ENCODE results near the gene MLN. TPM values are rescaled to one million over a fixed set of nuclear protein-coding genes. Genes with fewer than 3 reads are reported as not detected.

MLN gene
- polyA plus RNA-seq, 2 of the 4 experiments (the other 2 are of a cell fraction): not detected

GRCh38 chr6:33790910-33791309 is 12.9 kb downstream of the MLN start:
- WGBS (ENCODE audit: missing lambda C conversion rate): 90% methylated on average over 5 of the region's 5 CpGs
- no peaks in the 10 kb centered on the region for H3K9me3 ChIP-seq
- H3K4me1 ChIP-seq: peaks cover 26% of the 10 kb centered on the region
- CTCF ChIA-PET: interaction anchor here (0.6 to 1.9 kb wide), 3 partner anchors 29 to 237 kb away, joined by 3 to 5 read pairs (median 4); no protein-coding TSS in a partner anchor
- H3K4me2 ChIP-seq: no peak overlapping the region
- H3K27ac ChIP-seq: no peak overlapping the region
- POLR2A ChIA-PET: no interaction called here
- FAIRE-seq: no peak
- TF ChIP-seq USF2 (IDR thresholded peaks at IDR 0.05) (no peak), ELK1 (IDR thresholded peaks at IDR 0.05; ENCODE audit: low read depth, low read length) (no peak), EP300 (IDR thresholded peaks at IDR 0.05) (no peak), HMGXB4 (CRISPR knock-in tag; IDR thresholded peaks at IDR 0.05; ENCODE audit: borderline replicate concordance) (no peak), NR3C1 (IDR thresholded peaks at IDR 0.05) (no peak), ZFP36 (IDR thresholded peaks at IDR 0.05; ENCODE audit: borderline replicate concordance, partially characterized antibody) (no peak), GATA3 (IDR thresholded peaks at IDR 0.05; ENCODE audit: borderline replicate concordance) (no peak), KDM5A (IDR thresholded peaks at IDR 0.05) (no peak)
- no peak for ATAC-seq
- no peak overlapping the region for H3K4me3 ChIP-seq
- no peak for DNase-seq (ENCODE audit: low read depth in 1 of 2, low spot score in 1 of 2)

GRCh38 chr6:33790379-33790778 is 13.4 kb downstream of the MLN start:
- ChIA-PET POLR2A (no interaction called here), CTCF (interaction anchor here (1.4 kb wide), 1 partner anchor 29 kb away, joined by 4 read pairs; no protein-coding TSS in a partner anchor)
- Histone ChIP-seq H3K4me3 (no peak overlapping the region), H3K4me1 (peaks cover 27% of the 10 kb centered on the region), H3K4me2 (no peak overlapping the region), H3K9me3 (no peaks in the 10 kb centered on the region), H3K27ac (no peak overlapping the region)
- ATAC-seq (no peak), DNase-seq (ENCODE audit: low read depth in 1 of 2, low spot score in 1 of 2) (no peak), FAIRE-seq (no peak)
- no peak for TF ChIP-seq CEBPB (IDR thresholded peaks at IDR 0.05)
- TF ChIP-seq ATOH8 (CRISPR knock-in tag; IDR thresholded peaks at IDR 0.05; ENCODE audit: low read depth): no peak
- 97% methylated on average over 2 of the region's 2 CpGs for WGBS (ENCODE audit: missing lambda C conversion rate)

GRCh38 chr6:33789550-33789895 is 14.3 kb downstream of the MLN start:
- peak overlapping the region; percentile 94 to 99 for H3K27ac ChIP-seq
- WGBS (ENCODE audit: missing lambda C conversion rate): 72% methylated on average over 6 of the region's 11 CpGs
- ChIA-PET CTCF (interaction anchor here (1.5 kb wide), 1 partner anchor 17 kb away, joined by 3 read pairs; no protein-coding TSS in a partner anchor), POLR2A (interaction anchor here (1.1 to 2.0 kb wide), 2 partner anchors 33 to 50 kb away, joined by 3 to 9 read pairs; no protein-coding TSS in a partner anchor)
- FAIRE-seq (no peak), ATAC-seq (no peak), DNase-seq (ENCODE audit: low read depth in 1 of 2, low spot score in 1 of 2) (no peak)
- peaks cover 20% of the 10 kb centered on the region for H3K4me1 ChIP-seq
- H3K9me3 ChIP-seq: no peaks in the 10 kb centered on the region
- H3K4me3 ChIP-seq: peak overlapping the region; percentile 91; the same call in 2 of the 3 replicates
- peak overlapping the region; percentile 70 for H3K4me2 ChIP-seq
- TF ChIP-seq RCOR1 (IDR thresholded peaks at IDR 0.05; ENCODE audit: low read depth, low read length): no peak
- TF ChIP-seq ZC3H11A (IDR thresholded peaks at IDR 0.05): no peak
- no peak for TF ChIP-seq GATA3 (IDR thresholded peaks at IDR 0.05; ENCODE audit: borderline replicate concordance)
- no peak for TF ChIP-seq ATOH8 (CRISPR knock-in tag; IDR thresholded peaks at IDR 0.05; ENCODE audit: low read depth)
- no peak for TF ChIP-seq BHLHE40 (IDR thresholded peaks at IDR 0.05; ENCODE audit: low read depth, low read length)
- TF ChIP-seq REST (IDR thresholded peaks at IDR 0.05): no peak
- no peak for TF ChIP-seq MAZ (IDR thresholded peaks at IDR 0.05; ENCODE audit: borderline replicate concordance, low read depth, low read length)
- no peak for TF ChIP-seq NR3C1 (IDR thresholded peaks at IDR 0.05)
- TF ChIP-seq CHD4 (IDR thresholded peaks at IDR 0.05; ENCODE audit: borderline replicate concordance): no peak
- no peak for TF ChIP-seq ELK1 (IDR thresholded peaks at IDR 0.05; ENCODE audit: low read depth, low read length)
- TF ChIP-seq TP53 (CRISPR knock-in tag; IDR thresholded peaks at IDR 0.05): no peak
- TF ChIP-seq RFX5 (IDR thresholded peaks at IDR 0.05): no peak
- no peak for TF ChIP-seq MAX (IDR thresholded peaks at IDR 0.05)
- no peak for TF ChIP-seq HOXB13 (CRISPR knock-in tag; IDR thresholded peaks at IDR 0.05; ENCODE audit: low read depth)
